GM21526 (cell line): ENCODE measurements around the gene ZSCAN20.
"Not testable (repeated sequence)": the region's sequence is repeated elsewhere in the genome, so short reads cannot be mapped to it uniquely, and the experiment has no call there.

ENCODE experiments used
- ATAC-seq: cut with Tn5 transposase; IDR thresholded peaks from one replicate; pipeline ENCODE4 v1.9.1; 2021; ENCODE audit warnings: moderate library complexity; ENCODE audit not compliant: unreplicated experiment, low FRiP score

Gene ZSCAN20

GRCh38 chr1:33473900-33474299, 1.5 kb downstream of the ZSCAN20 start:
- no peak for ATAC-seq

GRCh38 chr1:33477451-33477850, 5.0 kb downstream of the ZSCAN20 start:
- no peak for ATAC-seq

GRCh38 chr1:33482412-33482811, 10.0 kb downstream of the ZSCAN20 start:
- no peak for ATAC-seq

GRCh38 chr1:33488624-33489023, 16.2 kb downstream of the ZSCAN20 start:
- no peak for ATAC-seq

- no peak for ATAC-seq
Measured at GRCh38 chr1:33494929-33495328, 22.5 kb downstream of the ZSCAN20 start.

GRCh38 chr1:33497410-33497809, 25.0 kb downstream of the ZSCAN20 start:
- no peak for ATAC-seq

GRCh38 chr1:33500547-33500946, 28.1 kb downstream of the ZSCAN20 start:
- ATAC-seq: no peak

- no peak for ATAC-seq
Measured at GRCh38 chr1:33501309-33501708, 28.9 kb downstream of the ZSCAN20 start.

GRCh38 chr1:33501774-33502173, 29.3 kb downstream of the ZSCAN20 start:
- ATAC-seq: no peak

GRCh38 chr1:33502726-33503125, 30.3 kb downstream of the ZSCAN20 start:
- ATAC-seq: no peak

- no peak for ATAC-seq
Measured at GRCh38 chr1:33503506-33503905, 31.1 kb downstream of the ZSCAN20 start.

GRCh38 chr1:33507661-33508060, 35.2 kb downstream of the ZSCAN20 start:
- no peak for ATAC-seq

- no peak for ATAC-seq
Measured at GRCh38 chr1:33508151-33508550, 35.7 kb downstream of the ZSCAN20 start.

GRCh38 chr1:33509276-33509675, 36.8 kb downstream of the ZSCAN20 start:
- ATAC-seq: not testable (repeated sequence)

GRCh38 chr1:33512226-33513011, 40.0 kb downstream of the ZSCAN20 start:
- ATAC-seq: no peak

- no peak for ATAC-seq
Measured at GRCh38 chr1:33515112-33515511, 42.7 kb downstream of the ZSCAN20 start.

GRCh38 chr1:33515607-33516006, 43.2 kb downstream of the ZSCAN20 start:
- no peak for ATAC-seq

GRCh38 chr1:33516428-33516827, 44.0 kb downstream of the ZSCAN20 start:
- no peak for ATAC-seq

GRCh38 chr1:33516891-33517567, 44.6 kb downstream of the ZSCAN20 start:
- no peak for ATAC-seq

GRCh38 chr1:33517596-33518250, 45.3 kb downstream of the ZSCAN20 start:
- no peak for ATAC-seq

GRCh38 chr1:33519240-33519884, 46.9 kb downstream of the ZSCAN20 start:
- ATAC-seq: no peak
